Left ventricle myocardium inferior (tissue), 1 donor: ENCODE results near the gene LIMS2. TPM values are rescaled to one million over a fixed set of nuclear protein-coding genes. Genes with fewer than 3 reads are reported as not detected.

Experiments used
- DNase-seq: peaks from one replicate; pipeline ENCODE4 v3.0.0-alpha.2; 2020
- H3K27ac ChIP-seq: fragments of 200-600 bp; replicated peaks from 2 replicates; pipeline ENCODE4 v1.8.0; 2021
- H3K27me3 ChIP-seq: fragments of 200-600 bp; 2 replicates; pipeline ENCODE4 v1.8.0; 2021; ENCODE audit warnings: low read depth
- H3K36me3 ChIP-seq: fragments of 200-600 bp; 2 replicates; pipeline ENCODE4 v1.8.0; 2021
- H3K4me1 ChIP-seq: fragments of 200-600 bp; 2 replicates; pipeline ENCODE4 v1.8.0; 2021
- H3K4me3 ChIP-seq: fragments of 200-600 bp; 2 replicates; pipeline ENCODE4 v1.8.0; 2021; ENCODE audit warnings: mild to moderate bottlenecking, moderate library complexity
- H3K9me3 ChIP-seq: fragments of 200-600 bp; replicated peaks from 2 replicates; pipeline ENCODE4 v1.8.0; 2021
- CTCF ChIP-seq: fragments of 200-600 bp; IDR thresholded peaks from 2 replicates; pipeline ENCODE4 v1.8.0; 2021; ENCODE audit warnings: antibody characterized with exemption, mild to moderate bottlenecking, borderline replicate concordance
- intact Hi-C: fragments of 100-400 bp; cut with micrococcal nuclease; formaldehyde crosslinking; loops from one replicate; pipeline ENCODE4 v1.11.0; 2022
- total RNA-seq: library from RNA; stranded (reverse); fragmentation: NEBNext Ultra II Directional; extraction: Animal tissue kit (Norgen Biotek cat#: 25700); gene quantifications from one replicate; pipeline ENCODE4 v1.2.1, GENCODE V29; 2021
- donor health status: DM: no; HTN: yes; CAD: no; lungs with severe emphysema.

The LIMS2 gene
- total RNA-seq, 1 donor from 2014 or later, result 173 TPM

- no peak for TF ChIP-seq CTCF
- no peak overlapping the region for H3K27ac ChIP-seq
- peaks cover 68% of the 10 kb centered on the region for H3K4me1 ChIP-seq
- no peak for DNase-seq
- H3K9me3 ChIP-seq, result no peaks in the 10 kb centered on the region
- no peaks in the 10 kb centered on the region for H3K27me3 ChIP-seq
- no peak overlapping the region for H3K4me3 ChIP-seq
- H3K36me3 ChIP-seq, result peaks cover 25% of the 10 kb centered on the region
- intact Hi-C loops, result no loop called here
Measured at GRCh38 chr2:127703282-127703681, 28.0 kb upstream of the LIMS2 start.

GRCh38 chr2:127702395-127703009 lies 27.2 kb upstream of the LIMS2 start:
- Histone ChIP-seq H3K27ac (peak overlapping the region; percentile 99), H3K36me3 (peaks cover 17% of the 10 kb centered on the region), H3K4me1 (peaks cover 60% of the 10 kb centered on the region), H3K9me3 (no peaks in the 10 kb centered on the region), H3K27me3 (no peaks in the 10 kb centered on the region), H3K4me3 (peak overlapping the region; percentile 72)
- DNase-seq, result no peak
- intact Hi-C loops, result no loop called here
- TF ChIP-seq CTCF, result no peak

- no peaks in the 10 kb centered on the region for H3K27me3 ChIP-seq
- peak; percentile 56 for TF ChIP-seq CTCF
- H3K27ac ChIP-seq, result peak overlapping the region; percentile 99
- peak; percentile 78 for DNase-seq
- intact Hi-C loops, result no loop called here
- H3K36me3 ChIP-seq, result peaks cover 13% of the 10 kb centered on the region
- peak overlapping the region; percentile 72 for H3K4me3 ChIP-seq
- H3K9me3 ChIP-seq, result no peaks in the 10 kb centered on the region
- H3K4me1 ChIP-seq, result peaks cover 53% of the 10 kb centered on the region
Measured at GRCh38 chr2:127701651-127702394, 26.5 kb upstream of the LIMS2 start.

- intact Hi-C loops, result no loop called here
Measured at GRCh38 chr2:127701193-127701650, 25.9 kb upstream of the LIMS2 start, which contains the start of gene SFT2D3. TSS of gene SFT2D3 (plus strand) at chr2:127701497. CDS start at chr2:127701529, 32 bp downstream.

More at GRCh38 chr2:127701193-127701650, 25.9 kb upstream of the LIMS2 start, which contains the start of gene SFT2D3:
- peaks cover 49% of the 10 kb centered on the region for H3K4me1 ChIP-seq
- no peaks in the 10 kb centered on the region for H3K27me3 ChIP-seq
- peak within 1 kb of the TSS; percentile 99 for H3K27ac ChIP-seq
- H3K4me3 ChIP-seq, result peak within 1 kb of the TSS; percentile 72
- DNase-seq, result peak; percentile 92
- H3K36me3 ChIP-seq, result peaks cover 7% of the 10 kb centered on the region
- no peaks in the 10 kb centered on the region for H3K9me3 ChIP-seq
- TF ChIP-seq CTCF, result peak; percentile 13
